K562 (cell line): ENCODE measurements around the gene DTWD2. TPM values are rescaled to one million over a fixed set of nuclear protein-coding genes. Genes with fewer than 3 reads are reported as not detected.

Experiments
- ATAC-seq: fragments of 200-7000 bp; cut with Tn5 transposase; 3 replicates; pipeline ENCODE4 v1.9.1; 2020; ENCODE audit warnings: moderate library complexity
- BruUV-seq: library from RNA; stranded (reverse); fragments of 400-500 nt; replicated peaks from 2 replicates; lab custom pipeline; 2021; lab: Mats Ljungman, UMichigan
- CTCF ChIA-PET: fragments of 300-600 bp; formaldehyde crosslinking; extraction: SDS; loops from one replicate; lab custom pipeline; 2021; ENCODE audit warnings: low intra/inter-chr PET ratio; lab: Yijun Ruan, JAX
- POLR2A ChIA-PET: fragments of 300-600, 350-650 bp; sonication (Branson Sonifier 250); formaldehyde crosslinking; extraction: SDS; loops from one replicate; lab custom pipeline; 2021; ENCODE audit warnings: antibody characterized with exemption, inconsistent platforms; lab: Yijun Ruan, JAX
- DNase-seq, 4 experiments: peaks; one replicate each; pipeline versions ENCODE4 v3.0.0 to v3.0.0-alpha.2; 2011 to 2018; ENCODE audit warnings: low spot score in 3 of 4, mixed read lengths in 3 of 4; ENCODE audit errors: extremely low read depth in 1 of 4
- FAIRE-seq: peaks from 2 replicates; lab custom pipeline; 2011; peaks lifted over from hg19 to GRCh38; lab: Jason Lieb, UNC
- H2AFZ ChIP-seq: 2 replicates; pipeline ENCODE4 v1.6.0; 2011; ENCODE audit warnings: low read depth, low read length, control low read depth, inconsistent platforms
- H3K27ac ChIP-seq: fragments of 200-600 bp; 3 replicates; pipeline ENCODE4 v1.8.0; 2011; ENCODE audit warnings: low read depth, mild to moderate bottlenecking, control low read depth, inconsistent platforms, low read length, moderate library complexity, mixed read lengths; ENCODE audit errors: extremely low read depth
- H3K27me3 ChIP-seq, 2 experiments: fragments of 300-600 bp in 1 of 2; 2 replicates in 1 of 2; 3 replicates in 1 of 2; pipeline versions ENCODE4 v1.6.0 to v1.8.0; 2011; ENCODE audit warnings: inconsistent platforms in 2 of 2, low read length in 2 of 2, mild to moderate bottlenecking in 1 of 2, mixed read lengths in 1 of 2, moderate library complexity in 1 of 2; ENCODE audit not compliant: control insufficient read depth in 2 of 2, insufficient read depth in 2 of 2
- H3K36me3 ChIP-seq: fragments of 300-600 bp; 3 replicates; pipeline ENCODE4 v1.8.0; 2011; ENCODE audit warnings: mild to moderate bottlenecking, low read length, inconsistent platforms; ENCODE audit not compliant: control insufficient read depth, insufficient read depth
- H3K4me1 ChIP-seq, 2 experiments: fragments of 200-600 bp in 1 of 2; replicated peaks in 1 of 2; 2 replicates in 1 of 2; 3 replicates in 1 of 2; pipeline versions ENCODE4 v1.5.1 to v1.8.0; 2011; ENCODE audit warnings: inconsistent platforms in 2 of 2, low read length in 2 of 2, mild to moderate bottlenecking in 1 of 2, mixed read lengths in 1 of 2, moderate library complexity in 1 of 2; ENCODE audit not compliant: control insufficient read depth in 2 of 2, insufficient read depth in 2 of 2
- H3K4me2 ChIP-seq: 2 replicates; pipeline ENCODE4 v1.6.1; 2011; ENCODE audit warnings: low read length, control low read depth, inconsistent platforms, mixed read lengths; ENCODE audit not compliant: insufficient read depth
- H3K4me3 ChIP-seq: fragments of 200-600 bp; sonication (generic), shearing (Covaris generic); 2 replicates; pipeline ENCODE4 v1.5.1; 2016; ENCODE audit warnings: control low read depth, inconsistent platforms
- H3K79me2 ChIP-seq: fragments of 200-600 bp; 3 replicates; pipeline ENCODE4 v1.8.0; 2011; ENCODE audit warnings: low read length, inconsistent platforms; ENCODE audit not compliant: control insufficient read depth, insufficient read depth
- H3K9ac ChIP-seq, 2 experiments: 2 replicates each; pipeline versions ENCODE4 v1.6.0 to v1.6.1; 2011; ENCODE audit warnings: low read depth in 2 of 2, low read length in 2 of 2, control low read depth in 1 of 2, inconsistent platforms in 1 of 2, mild to moderate bottlenecking in 1 of 2, mixed read lengths in 1 of 2; ENCODE audit not compliant: insufficient read depth in 1 of 2
- H3K9me1 ChIP-seq: one replicate; pipeline ENCODE4 v1.6.0; 2011; ENCODE audit warnings: inconsistent platforms, mild to moderate bottlenecking, low read length, moderate library complexity; ENCODE audit not compliant: control insufficient read depth, insufficient read depth
- H3K9me3 ChIP-seq: replicated peaks from 2 replicates; pipeline ENCODE4 v1.5.1; 2011; ENCODE audit warnings: low read depth, low read length, inconsistent platforms; ENCODE audit not compliant: control insufficient read depth, insufficient read depth
- H4K20me1 ChIP-seq: replicated peaks from 2 replicates; pipeline ENCODE4 v1.6.1; 2011; ENCODE audit warnings: low read length, inconsistent platforms, mixed read lengths; ENCODE audit not compliant: control insufficient read depth, insufficient read depth
- CEBPZ ChIP-seq: fragments of 150-350 bp; IDR thresholded peaks from 2 replicates; pipeline ENCODE4 v1.6.1; 2014; ENCODE audit warnings: low read depth, mild to moderate bottlenecking, low read length, borderline replicate concordance
- FOXP1 ChIP-seq: sonication (generic); formaldehyde crosslinking; IDR thresholded peaks from 2 replicates; pipeline ENCODE4 v1.8.0; 2022; ENCODE audit warnings: mild to moderate bottlenecking, missing genetic modification reagents
- MEF2D ChIP-seq: conservative IDR thresholded peaks from 2 replicates; pipeline ENCODE4 v1.6.1; 2016; ENCODE audit warnings: low read depth, missing genetic modification characterization, missing compliant biosample characterization
- MLX ChIP-seq, 2 experiments: fragments of 450-650 bp in 1 of 2; sonication (generic) in 1 of 2; formaldehyde crosslinking; conservative IDR thresholded peaks; 2 replicates each; pipeline versions ENCODE4 v1.4.0 to v1.8.1; 2020 to 2022; ENCODE audit warnings: mild to moderate bottlenecking in 1 of 2, missing genetic modification reagents in 1 of 2
- SREBF2 ChIP-seq: sonication (generic); formaldehyde crosslinking; IDR thresholded peaks from 2 replicates; pipeline ENCODE4 v1.4.0; 2020; ENCODE audit warnings: mild to moderate bottlenecking, missing genetic modification reagents
- ZC3H11A ChIP-seq: IDR thresholded peaks from 2 replicates; pipeline ENCODE4 v1.6.1; 2012; ENCODE audit warnings: low read depth, low read length, improper control_type of control experiment
- ZKSCAN3 ChIP-seq: fragments of 250-450 bp; sonication (Bioruptor Pico); IDR thresholded peaks from 2 replicates; pipeline ENCODE4 v1.4.0; 2020
- ZNF133 ChIP-seq: fragments of 250-450 bp; sonication (Bioruptor Pico); IDR thresholded peaks from 2 replicates; pipeline ENCODE4 v1.4.0; 2020; ENCODE audit warnings: mild to moderate bottlenecking
- ZNF212 ChIP-seq: fragments of 450-650 bp; formaldehyde crosslinking; IDR thresholded peaks from 2 replicates; pipeline ENCODE4 v1.4.0; 2020; ENCODE audit warnings: mild to moderate bottlenecking
- ZNF77 ChIP-seq: fragments of 250-450 bp; sonication (Bioruptor Pico); IDR thresholded peaks from 2 replicates; pipeline ENCODE4 v1.5.0; 2020
- WGBS: fragments of 100-300 bp; shearing (Covaris generic); methylation state at CpG from one replicate; pipeline ENCODE4 v1.1.6; 2016; ENCODE audit warnings: low coverage, mixed read lengths; ENCODE audit not compliant: insufficient coverage; ENCODE audit errors: missing lambda C conversion rate; 5-methylcytosine and 5-hydroxymethylcytosine counted together
- in situ Hi-C: fragments of 300-500 bp; cut with MboI; formaldehyde crosslinking; loops from 4 replicates; pipeline ENCODE4 v1.15.0; 2018; ENCODE audit warnings: inconsistent platforms, mixed read lengths
- intact Hi-C: fragments of 100-400 bp; cut with micrococcal nuclease; formaldehyde crosslinking; loops from 2 replicates; pipeline ENCODE4 v1.14.2; 2022
- polyA plus RNA-seq, 8 experiments: library from polyadenylated mRNA; depleted of rRNA in 4 of 8; stranded (reverse) in 5 of 8; unstranded in 3 of 8; fragments of >200 nt; fragmentation: Nextera tagmentation in 2 of 8; fragmentation: Illumina TruSeq in 1 of 8; extraction: Ambion mirVana in 2 of 8; extraction: Trizol in 1 of 8; gene quantifications; 2 replicates each; pipeline versions ENCODE4 v1.2.1 to v1.2.3, GENCODE V29; 2011 to 2014; ENCODE audit warnings: inconsistent platforms in 1 of 8, missing spikeins in 1 of 8
- total RNA-seq, 7 experiments: library from RNA; depleted of rRNA in 6 of 7; stranded (reverse); fragments of >200 nt in 6 of 7; fragmentation: Illumina TruSeq in 2 of 7; extraction: Trizol in 2 of 7; gene quantifications; 2 replicates each; pipeline versions ENCODE4 v1.2.1 to v1.2.3, GENCODE V29; 2011 to 2021; ENCODE audit warnings: low replicate concordance in 1 of 7

Gene DTWD2
- total and polyA plus RNA-seq, 9 of the 15 experiments (the other 6 are each of a cell fraction or from before 2014, with no cell fraction given), result 0.99 to 10.8 (median 4.1) TPM

GRCh38 chr5:118793652-118794051 is 194.7 kb downstream of the DTWD2 start:
- BruUV-seq, result no TSS peak
- Histone ChIP-seq H3K36me3 (no peaks in the 10 kb centered on the region), H3K9me1 (no peaks in the 10 kb centered on the region), H3K27ac (no peak overlapping the region), H2AFZ (no peak overlapping the region), H3K4me3 (no peak overlapping the region), H3K27me3 (no peaks in the 10 kb centered on the region), H3K9me3 (no peaks in the 10 kb centered on the region), H3K4me2 (no peak overlapping the region), H4K20me1 (no peaks in the 10 kb centered on the region), H3K4me1 (no peaks in the 10 kb centered on the region), H3K9ac (no peak overlapping the region), H3K79me2 (no peaks in the 10 kb centered on the region)
- 0% methylated on average over 2 of the region's 2 CpGs for WGBS
- intact Hi-C loops, result loop anchor here (5.0 to 10.0 kb wide), 2 partner anchors 164 to 1339 kb away; no protein-coding TSS in a partner anchor
- ATAC-seq (no peak), DNase-seq (no peak), FAIRE-seq (no peak)
- ChIA-PET CTCF (no interaction called here), POLR2A (no interaction called here)
- TF ChIP-seq ZNF212 (CRISPR knock-in tag), result no peak
- no peak for TF ChIP-seq MEF2D (tag)
- TF ChIP-seq CEBPZ, result no peak
- no peak for TF ChIP-seq ZNF133 (CRISPR knock-in tag)
- TF ChIP-seq ZKSCAN3 (CRISPR knock-in tag), result no peak
- no peak for TF ChIP-seq MLX (CRISPR knock-in tag; conservative IDR thresholded peaks at IDR 0.05)
- TF ChIP-seq ZC3H11A, result no peak
- TF ChIP-seq FOXP1 (CRISPR knock-in tag), result no peak
- no peak for TF ChIP-seq SREBF2 (CRISPR knock-in tag)
- TF ChIP-seq ZNF77, result no peak
- in situ Hi-C loops, result no loop called here
